ENCODE measurements around the gene GOLGA1.
A peak's percentile ranks its signal among the peaks of the same experiment; 100 is the strongest.
"Not testable (repeated sequence)": the region's sequence is repeated elsewhere in the genome, so short reads cannot be mapped to it uniquely, and the experiment has no call there.

GOLGA1 gene

GRCh38 chr9:124844291-124844690 is 96.6 kb downstream of the GOLGA1 start:
- no peak overlapping the region for H3K27ac ChIP-seq
- no peak overlapping the region for H3K4me3 ChIP-seq

DNA sequence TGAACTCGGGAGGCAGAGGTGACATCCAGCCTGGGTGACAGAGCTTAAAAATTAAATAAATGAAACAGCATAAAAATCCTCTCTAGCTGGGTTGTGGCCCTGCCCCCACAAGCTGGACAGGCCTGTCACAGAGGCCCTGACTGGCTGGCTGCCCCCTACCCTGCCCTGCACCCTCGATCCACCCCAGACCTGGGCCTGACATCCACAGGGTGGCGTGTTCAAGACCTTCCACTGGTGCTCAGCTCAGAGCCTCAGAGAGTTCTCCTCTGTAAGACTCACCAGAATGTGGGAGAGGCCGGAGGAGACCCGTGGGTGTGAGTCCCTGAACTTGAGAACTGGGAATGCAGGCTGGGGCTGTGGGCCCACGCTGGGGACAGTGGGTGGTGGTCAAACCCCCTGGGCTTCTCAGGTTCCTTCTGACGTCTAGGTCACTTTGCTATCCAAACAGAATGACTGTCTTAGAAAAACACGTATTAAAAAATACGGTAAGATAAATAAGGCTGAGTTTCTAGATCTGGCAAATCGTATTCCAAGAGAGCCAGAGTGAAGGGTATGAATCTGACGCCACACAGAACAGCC is 97.3 kb downstream of the GOLGA1 start:
- Histone ChIP-seq H3K27ac (no peak overlapping the region), H3K4me3 (no peak overlapping the region)

GRCh38 chr9:124841075-124841821 is 99.6 kb downstream of the GOLGA1 start:
- H3K27ac ChIP-seq = no peak overlapping the region
- H3K4me3 ChIP-seq = no peak overlapping the region

GRCh38 chr9:124840300-124840833 is 100.5 kb downstream of the GOLGA1 start:
- no peak overlapping the region for H3K4me3 ChIP-seq
- H3K27ac ChIP-seq = no peak overlapping the region

DNA sequence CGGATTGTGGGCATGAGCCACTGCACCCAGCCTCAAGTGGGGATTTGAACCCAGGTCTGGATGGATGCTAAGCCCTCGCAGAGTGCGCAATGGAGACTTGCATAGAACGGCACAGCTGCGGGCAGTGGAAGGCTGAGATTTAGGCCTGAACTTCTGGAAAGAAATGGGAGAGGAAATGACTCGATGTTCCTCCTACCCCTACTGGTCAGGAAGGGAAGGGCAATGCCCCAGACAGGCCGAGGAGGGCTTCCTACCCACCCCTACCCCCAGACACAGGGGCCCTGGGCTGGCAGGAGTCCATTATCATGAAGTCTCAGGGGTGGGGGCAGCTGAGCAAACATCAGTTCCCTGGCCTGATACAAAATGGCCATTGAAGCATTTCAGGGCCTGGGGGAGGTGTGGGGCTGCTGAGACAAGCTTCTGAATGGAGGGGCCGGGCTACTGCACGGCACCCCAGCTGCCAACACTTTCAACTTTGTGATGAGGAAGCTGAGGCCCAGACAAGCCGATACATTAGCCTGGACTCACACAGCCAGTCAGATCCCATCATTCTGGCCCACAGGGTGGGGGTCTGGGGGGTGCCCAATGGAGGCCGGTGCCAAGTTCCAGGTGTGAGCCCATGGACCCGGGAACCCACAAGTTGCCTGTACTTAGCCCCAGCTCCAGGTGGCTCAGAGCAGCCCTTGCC is 101.1 kb downstream of the GOLGA1 start:
- Histone ChIP-seq H3K4me3 (no peak overlapping the region), H3K27ac (no peak overlapping the region)

GRCh38 chr9:124838567-124839275 is 102.2 kb downstream of the GOLGA1 start:
- peak overlapping the region in 1 of 7 experiments; percentile 9 for H3K4me3 ChIP-seq
- H3K27ac ChIP-seq = not testable (repeated sequence)

- not testable (repeated sequence) for H3K27ac ChIP-seq, H3K4me3 ChIP-seq
Measured at GRCh38 chr9:124838132-124838531, 102.8 kb downstream of the GOLGA1 start.

DNA sequence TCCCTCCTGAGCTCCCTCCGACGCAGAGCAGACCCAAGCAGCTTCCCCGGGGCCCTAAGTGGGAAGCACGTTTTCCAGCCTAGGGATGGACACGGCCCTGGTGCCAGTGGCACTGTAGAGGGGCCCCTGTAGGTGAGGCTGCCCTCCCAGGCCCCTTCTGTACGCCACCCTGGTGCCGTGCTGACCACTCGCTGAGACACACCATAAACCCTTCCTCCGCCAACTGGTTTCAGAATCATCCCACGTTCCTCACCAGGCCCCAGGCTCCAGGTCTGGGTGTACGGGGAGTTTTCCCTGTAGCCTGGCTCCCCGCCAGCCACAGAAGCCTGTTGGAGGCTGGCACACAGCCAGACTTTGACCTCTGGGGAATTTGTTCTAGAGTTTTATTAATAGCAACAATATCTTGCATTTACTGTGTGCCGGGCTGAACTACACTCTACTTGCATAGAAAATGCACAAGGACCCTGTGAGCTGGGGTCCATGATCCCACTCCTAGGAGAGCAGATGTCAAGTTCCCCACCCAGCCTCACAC is 105.8 kb downstream of the GOLGA1 start:
- H3K4me3 ChIP-seq = no peak overlapping the region

DNA sequence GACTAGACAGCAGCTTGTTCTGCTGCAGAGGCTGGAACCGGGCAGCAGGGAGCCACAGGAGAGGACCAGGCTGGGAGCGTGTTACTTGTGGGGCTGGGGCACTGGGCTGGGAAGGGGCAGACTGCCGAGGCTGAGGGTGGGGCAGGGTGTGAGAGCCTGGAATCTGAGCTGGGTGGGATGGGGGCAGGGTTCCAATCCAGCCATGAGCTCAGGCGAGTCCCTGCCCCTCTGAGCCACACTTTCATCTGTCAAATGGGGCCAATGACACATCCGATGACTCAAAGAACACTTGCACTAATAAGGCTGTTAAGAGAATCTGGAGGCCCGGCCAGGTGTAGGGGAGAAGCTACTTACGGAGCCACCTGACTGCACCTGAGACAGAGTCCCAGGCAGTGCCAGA is 106.3 kb downstream of the GOLGA1 start:
- H3K4me3 ChIP-seq = no peak overlapping the region
- H3K27ac ChIP-seq = peak overlapping the region in 4 of 21 experiments; percentile 9 to 38 (median 24)

More for the DNA sequence above, 105.8 kb downstream of the GOLGA1 start:
- peak overlapping the region in 3 of 21 experiments; percentile 9 to 38 (median 31) for H3K27ac ChIP-seq

- peak overlapping the region in 13 of 21 experiments; percentile 11 to 80 (median 43) for H3K27ac ChIP-seq
- H3K4me3 ChIP-seq = no peak overlapping the region
Measured at GRCh38 chr9:124831642-124832364, 109.1 kb downstream of the GOLGA1 start.

DNA sequence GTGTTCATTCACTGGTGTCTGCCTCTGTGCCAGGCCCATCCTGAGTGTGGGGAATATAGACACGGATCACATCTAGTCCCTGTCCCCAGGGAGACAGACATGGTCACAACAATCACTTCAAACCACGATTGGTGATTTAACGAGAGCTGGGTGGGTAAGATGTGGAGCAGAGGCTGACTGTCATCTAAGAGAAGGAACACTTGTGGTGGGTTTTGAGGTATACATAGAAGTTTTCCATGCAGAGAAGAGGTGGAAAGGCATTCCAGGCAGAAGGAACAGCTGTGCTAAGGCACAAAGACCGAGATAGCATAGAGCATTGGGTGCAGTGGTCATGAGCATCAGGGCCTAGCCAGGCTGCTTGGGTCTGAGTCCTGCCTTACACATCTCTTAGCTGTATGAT is 110.3 kb downstream of the GOLGA1 start:
- H3K4me3 ChIP-seq = no peak overlapping the region
- H3K27ac ChIP-seq = no peak overlapping the region

- Histone ChIP-seq H3K4me3 (no peak overlapping the region), H3K27ac (no peak overlapping the region)
Measured at GRCh38 chr9:124829334-124829669, 111.6 kb downstream of the GOLGA1 start.

GRCh38 chr9:124828489-124829333 is 112.2 kb downstream of the GOLGA1 start:
- no peak overlapping the region for H3K27ac ChIP-seq
- H3K4me3 ChIP-seq = no peak overlapping the region
